Activated naive CD4-positive, alpha-beta T cell (primary cell): ENCODE results near the gene RCVRN.

ENCODE experiments used
- DNase-seq, 4 experiments: peaks; one replicate each; lab custom pipeline; 2025; lab: John Stamatoyannopoulos, UW

The RCVRN gene

GRCh38 chr17:9898812-9899211 is 6.3 kb downstream of the RCVRN start:
- no peak for DNase-seq

GRCh38 chr17:9897372-9897968 is 7.6 kb downstream of the RCVRN start:
- no peak for DNase-seq

- DNase-seq: no peak
Measured at GRCh38 chr17:9895923-9896322, 9.1 kb downstream of the RCVRN start.

DNA sequence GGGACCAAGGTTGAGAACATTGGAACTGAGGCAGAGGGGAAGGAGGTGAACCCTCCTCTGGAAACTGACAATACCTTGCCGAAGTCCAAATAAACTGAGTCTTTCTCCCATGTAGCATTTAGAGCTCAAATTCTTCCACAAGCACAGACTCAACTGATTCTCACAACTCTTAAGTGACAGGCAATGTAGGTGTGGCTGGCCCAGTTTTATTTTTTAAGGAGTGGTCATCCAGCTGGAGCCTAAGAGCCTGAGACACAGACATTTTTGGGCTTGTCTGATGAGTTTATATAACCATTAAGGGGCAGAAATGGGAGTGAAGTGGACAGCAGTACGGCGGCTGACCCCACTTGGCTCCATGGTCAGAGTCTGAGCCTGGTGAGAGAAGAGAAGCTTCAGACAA is 10.8 kb downstream of the RCVRN start:
- no peak for DNase-seq

DNA sequence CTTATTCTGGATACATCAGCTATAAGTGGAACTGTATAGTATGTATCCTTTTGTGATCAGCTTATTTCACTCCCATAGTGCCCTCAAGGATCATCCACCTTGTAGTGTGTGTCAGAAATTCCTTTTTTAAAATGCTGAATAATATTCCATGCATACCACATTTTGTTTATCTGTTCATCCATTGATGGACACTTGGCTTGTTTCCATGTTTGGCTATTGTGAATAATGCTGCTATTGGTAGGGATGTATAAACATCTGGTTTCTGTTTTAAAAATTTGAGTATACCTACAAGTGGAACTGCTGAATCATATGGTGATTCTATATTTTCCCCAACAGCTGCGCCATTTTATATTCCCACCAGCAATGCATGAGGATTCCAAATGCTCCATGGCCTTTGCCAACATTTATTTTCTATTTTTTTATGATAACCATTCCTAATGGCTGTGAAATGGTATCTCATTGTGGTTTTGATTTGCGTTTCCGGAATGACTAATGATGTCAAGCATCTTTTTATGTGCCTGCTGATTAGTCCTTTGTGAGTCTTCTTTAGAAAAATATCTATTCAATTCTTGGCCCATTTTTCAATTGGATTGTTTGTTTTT is 11.6 kb downstream of the RCVRN start:
- no peak for DNase-seq

DNA sequence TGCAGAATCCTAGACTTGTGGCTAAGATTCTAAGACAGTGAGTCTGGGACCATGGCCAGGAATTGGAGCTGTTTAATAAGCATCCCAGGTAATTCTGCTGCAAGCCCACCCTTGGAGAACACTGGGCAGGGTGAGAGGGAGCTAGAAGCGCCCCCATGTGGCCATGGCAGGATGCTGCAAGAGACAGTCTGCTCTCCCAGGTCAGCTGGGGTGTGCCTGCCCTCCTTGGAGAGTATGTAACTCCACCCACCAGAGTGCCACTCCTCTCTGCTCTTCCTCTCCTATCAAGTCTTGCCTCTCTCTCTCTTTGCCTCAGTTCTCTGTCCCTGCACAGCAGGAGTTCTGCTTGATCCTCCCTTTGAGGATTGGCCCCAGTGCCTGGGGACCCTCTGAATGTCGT is 14.9 kb downstream of the RCVRN start:
- no peak for DNase-seq

DNA sequence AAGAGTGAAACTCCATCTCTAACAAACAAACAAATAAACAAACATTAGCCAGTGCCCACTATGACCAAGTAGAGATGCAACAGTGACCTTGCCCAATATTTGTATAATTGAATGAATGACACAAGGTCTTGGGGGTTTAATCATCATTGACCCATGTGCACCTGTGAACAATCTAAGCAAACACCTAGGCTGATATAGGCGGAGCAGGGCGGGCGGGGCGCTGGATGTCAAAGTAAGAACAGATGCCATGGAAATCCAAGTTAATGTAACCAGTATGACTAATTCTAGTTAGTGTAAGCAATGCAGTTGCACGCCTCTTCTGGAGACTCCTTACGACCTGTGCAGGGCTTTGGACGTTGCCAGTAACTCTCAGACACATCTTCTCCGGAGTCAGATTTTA is 17.6 kb downstream of the RCVRN start:
- no peak for DNase-seq

DNA sequence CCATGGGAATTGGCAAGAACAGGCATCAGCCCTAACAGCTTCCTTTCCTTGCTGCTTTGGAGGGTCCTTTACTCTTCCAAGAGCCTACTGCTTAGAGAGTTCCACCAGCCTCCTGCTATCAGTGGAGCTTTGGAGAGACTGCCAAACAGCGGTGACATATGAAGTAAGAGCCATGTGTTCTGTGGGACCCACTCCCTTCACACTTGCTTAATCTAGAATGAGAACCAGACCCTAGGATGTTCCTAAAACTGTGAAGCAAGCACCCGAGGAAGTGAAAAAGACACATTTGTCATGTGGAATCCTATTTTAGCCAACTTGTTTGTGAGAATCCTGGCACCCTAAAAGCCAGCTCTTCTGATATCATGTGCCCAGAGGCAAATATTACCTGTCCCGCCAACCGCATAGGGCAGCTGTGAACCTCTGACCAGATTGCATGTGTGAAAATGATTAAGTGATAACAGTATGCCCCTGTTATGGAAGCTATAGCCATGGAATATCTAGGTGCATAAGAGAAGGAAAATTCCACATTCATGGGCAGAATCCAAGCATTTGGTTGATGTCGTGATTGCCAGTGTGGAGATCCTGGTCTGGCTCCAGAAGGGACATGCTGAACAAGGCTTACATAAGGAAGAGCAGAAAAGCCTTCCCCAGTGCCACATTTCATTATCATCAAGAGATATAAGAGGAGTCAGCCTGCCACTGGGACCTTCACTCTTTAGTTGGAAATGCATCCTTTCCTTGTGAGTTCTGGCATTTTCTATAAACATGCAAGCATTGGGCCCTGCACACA is 18.7 kb downstream of the RCVRN start:
- no peak for DNase-seq

- no peak for DNase-seq
Measured at GRCh38 chr17:9883451-9883850, 21.6 kb downstream of the RCVRN start.

- no peak for DNase-seq
Measured at GRCh38 chr17:9880582-9880999, 24.5 kb downstream of the RCVRN start.

DNA sequence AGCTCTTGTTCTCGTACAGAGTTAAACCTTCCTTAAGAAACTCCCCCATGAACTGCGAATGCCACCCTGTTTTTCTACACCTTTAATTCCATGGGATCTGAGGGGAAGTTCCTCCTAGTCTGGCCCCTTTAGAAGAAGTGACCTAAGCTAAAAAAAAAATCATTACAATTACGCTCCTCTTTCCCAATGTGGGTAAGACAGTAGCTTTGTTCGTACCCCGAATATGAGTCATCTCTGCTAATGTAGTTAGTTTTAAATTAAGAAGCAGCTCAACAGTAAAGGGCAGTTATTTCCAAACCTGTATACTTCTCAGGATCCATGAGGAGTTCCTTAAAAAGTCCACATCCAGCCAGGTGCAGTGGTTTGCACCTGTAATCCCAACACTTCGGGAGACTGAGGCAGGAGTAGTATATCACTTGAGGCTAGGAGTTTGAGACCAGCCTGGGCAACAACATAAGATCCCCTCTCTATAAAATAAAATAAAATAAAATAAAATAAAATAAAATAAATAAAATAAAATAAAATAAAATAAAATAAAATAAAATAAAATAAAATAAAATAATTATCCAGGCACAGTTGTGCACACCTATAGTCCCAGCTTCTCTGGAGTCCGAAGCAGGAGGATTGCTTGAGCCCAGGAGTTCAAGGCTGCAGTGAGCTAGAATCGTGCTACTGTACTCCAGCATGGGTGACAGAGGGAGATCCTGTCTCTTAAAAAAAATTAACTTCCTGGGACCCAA is 26.1 kb downstream of the RCVRN start:
- DNase-seq: no peak

- no peak for DNase-seq
Measured at GRCh38 chr17:9878356-9878755, 26.7 kb downstream of the RCVRN start.

DNA sequence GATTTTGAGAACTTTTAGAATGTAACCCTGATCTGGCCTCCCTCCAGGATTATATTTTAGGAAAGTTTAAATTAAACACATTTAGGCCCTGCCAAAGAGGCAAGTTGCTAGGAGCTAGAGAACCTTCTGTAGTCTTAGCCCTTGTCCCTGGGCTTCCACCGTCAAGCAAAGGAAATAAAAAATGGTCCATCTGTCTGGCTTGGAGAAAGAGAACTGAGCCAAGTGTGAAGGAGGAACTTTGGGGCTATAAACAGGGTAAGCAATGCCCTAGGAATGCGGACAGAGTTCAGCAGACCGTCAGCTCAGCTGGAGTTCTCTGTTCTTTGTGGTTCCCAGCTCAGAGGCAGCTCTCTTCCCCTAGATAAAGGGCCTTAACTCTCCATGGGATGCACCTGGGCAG is 29.6 kb downstream of the RCVRN start:
- no peak for DNase-seq

DNA sequence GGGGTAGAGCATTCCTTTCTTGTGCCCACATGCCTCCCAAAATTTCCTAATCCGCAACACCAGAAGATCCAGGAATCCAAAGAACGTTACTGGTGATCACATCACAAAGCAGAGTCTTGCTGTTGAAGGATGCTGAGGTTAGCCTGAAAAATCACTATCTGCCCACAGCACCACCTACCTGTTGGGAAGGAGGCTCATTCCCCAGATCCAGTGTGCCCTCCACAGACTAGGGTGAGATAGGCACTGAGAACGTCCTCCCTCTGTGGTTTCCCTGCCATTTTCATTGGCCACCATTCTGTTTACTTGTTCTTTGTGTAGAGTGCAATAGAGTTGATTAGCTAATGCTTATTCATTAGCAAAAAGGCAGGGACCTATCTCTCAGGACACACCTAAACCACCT is 30.3 kb downstream of the RCVRN start:
- no peak for DNase-seq

DNA sequence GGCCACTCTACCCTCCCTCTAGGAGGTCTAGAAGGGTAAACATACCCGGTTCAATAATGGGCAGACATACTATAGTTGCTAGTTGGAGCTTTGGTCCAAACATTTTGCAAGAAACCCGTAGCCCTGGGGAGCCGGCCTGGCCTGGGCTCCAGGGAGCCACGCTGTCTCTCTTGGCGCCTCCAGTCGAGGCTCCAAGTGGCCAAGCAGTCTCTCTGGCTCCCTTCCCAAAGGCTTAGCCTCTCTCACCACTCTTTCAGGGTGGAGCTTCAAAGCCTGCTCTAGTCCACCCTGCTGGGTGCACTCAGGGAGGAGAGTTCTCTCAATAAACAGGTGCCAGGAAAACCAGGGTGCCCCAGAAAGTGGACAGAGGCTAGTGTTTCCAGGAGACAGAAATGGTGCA is 32.2 kb downstream of the RCVRN start:
- no peak for DNase-seq

DNA sequence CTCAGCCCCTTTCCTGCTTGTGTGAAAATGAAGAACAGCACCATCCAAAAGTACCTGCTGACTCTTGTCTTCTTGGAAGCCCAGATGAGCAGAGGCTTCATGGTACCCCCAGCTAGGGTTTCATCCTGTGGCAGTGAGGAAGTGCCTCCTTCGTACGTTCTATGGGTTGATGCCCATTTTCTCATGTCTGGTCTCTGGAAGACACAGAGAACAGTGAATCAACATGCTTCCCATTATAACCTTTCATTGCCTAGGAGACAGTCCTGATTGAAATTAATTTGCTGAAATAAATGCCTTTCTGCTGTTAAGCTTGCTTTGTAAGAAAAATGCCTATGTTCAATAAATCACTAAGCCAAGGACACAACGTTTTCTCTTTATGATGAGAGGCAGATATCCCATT is 36.5 kb downstream of the RCVRN start:
- DNase-seq: no peak

- DNase-seq: no peak
Measured at GRCh38 chr17:9865586-9865985, 39.5 kb downstream of the RCVRN start.

DNA sequence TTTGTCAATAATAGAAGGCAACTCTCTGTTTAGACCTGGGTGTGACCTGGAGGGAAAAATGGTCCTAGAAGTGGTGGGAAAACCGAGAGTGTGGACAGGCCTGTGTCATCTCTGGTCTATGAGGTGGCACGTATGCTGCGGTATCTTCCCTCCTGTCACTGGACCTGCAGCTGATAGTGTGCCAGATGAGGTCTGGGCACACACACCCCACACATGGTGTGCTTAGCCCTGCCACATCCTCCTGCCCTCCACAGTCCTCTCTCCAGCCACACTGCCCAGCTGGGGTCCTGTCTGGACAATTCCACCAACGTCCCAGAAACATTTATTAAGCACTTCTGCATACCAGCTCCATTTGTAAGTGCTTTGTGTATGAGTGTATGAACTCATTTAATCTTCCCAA is 42.1 kb downstream of the RCVRN start:
- DNase-seq: no peak

DNA sequence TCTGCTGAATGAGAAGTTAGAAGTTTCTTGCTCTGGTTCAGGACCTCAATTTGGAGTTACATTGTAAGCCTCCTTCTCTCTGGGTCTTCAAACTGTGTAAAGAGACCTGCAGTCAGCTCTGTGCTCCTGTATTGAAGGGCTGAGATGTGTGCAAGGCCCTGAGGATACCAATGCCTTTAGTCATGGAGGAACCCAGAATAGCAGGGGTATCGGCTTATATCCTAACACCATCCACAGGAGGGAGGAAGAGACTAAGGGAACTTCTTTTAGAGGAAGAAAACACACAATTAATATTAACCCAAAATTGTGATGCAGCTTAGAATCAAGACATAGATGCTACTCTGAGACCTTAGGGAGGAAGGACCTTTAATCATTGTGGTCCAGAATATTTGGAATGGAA is 42.9 kb downstream of the RCVRN start:
- no peak for DNase-seq

DNA sequence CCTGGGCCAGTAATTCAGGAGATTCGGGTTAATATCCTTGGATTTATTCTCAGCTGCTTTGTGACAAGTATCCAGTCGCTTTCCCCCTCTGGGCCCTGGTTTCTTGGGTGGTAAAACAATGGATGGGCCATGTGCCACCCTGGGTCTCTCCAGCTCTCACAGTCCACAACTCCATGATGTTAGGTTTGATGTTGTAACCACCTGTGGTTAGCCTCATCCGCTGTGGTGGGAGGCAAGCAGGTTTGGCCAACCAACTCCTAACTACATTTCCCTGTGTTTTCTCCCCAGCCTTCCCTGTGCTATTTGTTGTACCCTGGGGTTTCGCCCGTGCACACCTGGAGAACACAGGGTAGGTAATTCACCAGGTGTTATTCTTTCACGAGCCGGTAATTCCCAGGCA is 44.2 kb downstream of the RCVRN start:
- no peak for DNase-seq

- no peak for DNase-seq
Measured at GRCh38 chr17:9859781-9860180, 45.3 kb downstream of the RCVRN start.

- DNase-seq: no peak
Measured at GRCh38 chr17:9855036-9855435, 50.0 kb downstream of the RCVRN start.

- DNase-seq: no peak
Measured at GRCh38 chr17:9854255-9854654, 50.8 kb downstream of the RCVRN start.
